ENCODE results near the gene GPS1.

Gene GPS1

GRCh38 chr17:82059272-82060000, 7.7 kb downstream of the GPS1 start:
- DNase-seq (ENCODE audit: low spot score): no peak

GRCh38 chr17:82060001-82060380, 8.3 kb downstream of the GPS1 start:
- DNase-seq (ENCODE audit: low spot score): no peak

- no peak for DNase-seq (ENCODE audit: low spot score)
Measured at GRCh38 chr17:82060614-82061013, 8.9 kb downstream of the GPS1 start.

- no peak for DNase-seq (ENCODE audit: low spot score)
Measured at GRCh38 chr17:82061047-82061925, 9.6 kb downstream of the GPS1 start.

- no peak for DNase-seq (ENCODE audit: low spot score)
Measured at GRCh38 chr17:82062076-82062983, 10.6 kb downstream of the GPS1 start.

GRCh38 chr17:82062984-82063368, 11.3 kb downstream of the GPS1 start:
- DNase-seq (ENCODE audit: low spot score): no peak

GRCh38 chr17:82063424-82064415, 12.0 kb downstream of the GPS1 start:
- DNase-seq (ENCODE audit: low spot score): no peak

GRCh38 chr17:82064433-82065192, 12.9 kb downstream of the GPS1 start:
- no peak for DNase-seq (ENCODE audit: low spot score)

GRCh38 chr17:82065193-82065637, 13.5 kb downstream of the GPS1 start:
- no peak for DNase-seq (ENCODE audit: low spot score)

- peak; percentile 83 for DNase-seq (ENCODE audit: low spot score)
Measured at GRCh38 chr17:82065638-82066303, 14.1 kb downstream of the GPS1 start, which contains the start of gene DUS1L. TSS of gene DUS1L (minus strand) at chr17:82065804. CDS start at chr17:82065059, 745 bp downstream.

GRCh38 chr17:82070611-82071010, 18.9 kb downstream of the GPS1 start:
- DNase-seq (ENCODE audit: low spot score): no peak

GRCh38 chr17:82072827-82073226, 21.1 kb downstream of the GPS1 start:
- no peak for DNase-seq (ENCODE audit: low spot score)

- DNase-seq (ENCODE audit: low spot score): no peak
Measured at GRCh38 chr17:82073446-82073845, 21.7 kb downstream of the GPS1 start.

- DNase-seq (ENCODE audit: low spot score): no peak
Measured at GRCh38 chr17:82076018-82076784, 24.5 kb downstream of the GPS1 start.

- DNase-seq (ENCODE audit: low spot score): no peak
Measured at GRCh38 chr17:82076785-82077591, 25.3 kb downstream of the GPS1 start.

GRCh38 chr17:82077617-82078358, 26.1 kb downstream of the GPS1 start:
- DNase-seq (ENCODE audit: low spot score): no peak

GRCh38 chr17:82078433-82078832, 26.7 kb downstream of the GPS1 start:
- no peak for DNase-seq (ENCODE audit: low spot score)
